ENCODE measurements around the gene ZNF587B. TPM values are rescaled to one million over a fixed set of nuclear protein-coding genes. Genes with fewer than 3 reads are reported as not detected.

ZNF587B gene
- total and polyA plus RNA-seq, 9 of the 15 experiments (the other 6 are each of a cell fraction or from before 2014, with no cell fraction given) = 7.4 to 37.5 (median 20.8) TPM

- TF ChIP-seq XRCC3 (IDR thresholded peaks at IDR 0.05) (no peak), ZNF224 (CRISPR knock-in tag; IDR thresholded peaks at IDR 0.05) (no peak), RAD51 (IDR thresholded peaks at IDR 0.05; ENCODE audit: borderline replicate concordance, low read depth) (peak; percentile 53; the same call in 1 of the 2 replicates), SOX6 (IDR thresholded peaks at IDR 0.05) (no peak), REST (IDR thresholded peaks at IDR 0.05; ENCODE audit: borderline replicate concordance) (peak; percentile 32; the same call in 1 of the 2 replicates), REST (CRISPR knock-in tag; IDR thresholded peaks at IDR 0.05; ENCODE audit: low read depth) (no peak), SMAD1 (IDR thresholded peaks at IDR 0.05; ENCODE audit: low read depth, low read length, partially characterized antibody) (no peak), ETV1 (tag; conservative IDR thresholded peaks at IDR 0.05; ENCODE audit: low read depth) (peak; percentile 36), NONO (IDR thresholded peaks at IDR 0.05; ENCODE audit: low read depth in 2 of 2, low read length in 1 of 2) (no peak), YY1 (IDR thresholded peaks at IDR 0.05; ENCODE audit: borderline replicate concordance in 1 of 3, control insufficient read depth in 1 of 3, extremely low read depth in 1 of 3, insufficient read depth in 3 of 3, insufficient read length in 1 of 3, insufficient replicate concordance in 2 of 3, low read depth in 1 of 3, low read length in 2 of 3) (peak in 2 of 3 experiments; percentile 59 to 81), HNRNPH1 (optimal IDR thresholded peaks at IDR 0.05; ENCODE audit: low read depth, low read length) (no peak), ZNF507 (tag; conservative IDR thresholded peaks at IDR 0.05) (no peak), ELK1 (CRISPR knock-in tag; IDR thresholded peaks at IDR 0.05) (no peak), PBX2 (CRISPR knock-in tag; IDR thresholded peaks at IDR 0.05; ENCODE audit: low read depth) (no peak), PBX2 (tag; conservative IDR thresholded peaks at IDR 0.05; ENCODE audit: low read depth) (no peak), RFX1 (IDR thresholded peaks at IDR 0.05) (peak; percentile 20; the same call in 1 of the 2 replicates)
Measured at GRCh38 chr19:57830071-57830602, at the start of gene ZNF587B (continued).
